Uterus (tissue), 4 donors: ENCODE measurements around the gene BEST1. TPM values are rescaled to one million over a fixed set of nuclear protein-coding genes. Genes with fewer than 3 reads are reported as not detected.

ENCODE experiments used
- DNase-seq, 2 donors: peaks; one replicate each; pipeline ENCODE4 v3.0.0-alpha.2; 2019 to 2020
- H3K27ac ChIP-seq, 2 donors: fragments of 200-600 bp; sonication (generic); 1 replicate in 1 of 2; 2 replicates in 1 of 2; pipeline ENCODE4 v1.5.1; 2016 to 2018
- H3K27me3 ChIP-seq, 2 donors: fragments of 200-600 bp; sonication (generic); one replicate each; pipeline ENCODE4 v1.5.1; 2018 to 2019; ENCODE audit warnings: control low read depth in 1 of 2
- H3K36me3 ChIP-seq, 2 donors: fragments of 200-600 bp; sonication (generic); one replicate each; pipeline ENCODE4 v1.5.1; 2019; ENCODE audit warnings: control low read depth in 1 of 2
- H3K4me1 ChIP-seq, 2 donors: fragments of 200-600 bp; sonication (generic); one replicate each; pipeline ENCODE4 v1.5.1; 2018 to 2019; ENCODE audit warnings: control low read depth in 1 of 2
- H3K4me3 ChIP-seq, 2 donors: fragments of 200-600 bp; sonication (generic); 1 replicate in 1 of 2; 2 replicates in 1 of 2; pipeline ENCODE4 v1.5.1; 2018 to 2019; ENCODE audit warnings: mild to moderate bottlenecking in 1 of 2
- H3K9me3 ChIP-seq, 2 donors: fragments of 200-600 bp; sonication (generic); one replicate each; pipeline ENCODE4 v1.5.1; 2019; ENCODE audit warnings: control low read depth in 1 of 2
- CTCF ChIP-seq, 4 experiments: fragments of 200-600 bp in 2 of 4; fragments of 450-650 bp in 2 of 4; sonication (generic) in 2 of 4; IDR thresholded peaks; one replicate each; pipeline ENCODE4 v1.5.1; 2016 to 2019; ENCODE audit warnings: antibody characterized with exemption in 4 of 4, mild to moderate bottlenecking in 2 of 4, moderate library complexity in 1 of 4
- POLR2A ChIP-seq, 2 donors: fragments of 450-650 bp; IDR thresholded peaks; one replicate each; pipeline ENCODE4 v1.6.1; 2016; ENCODE audit warnings: antibody characterized with exemption in 2 of 2, mild to moderate bottlenecking in 1 of 2, moderate library complexity in 1 of 2
- intact Hi-C: fragments of 100-400 bp; cut with DNase I; formaldehyde crosslinking; loops from one replicate; pipeline ENCODE4 v1.15.1; 2023; ENCODE audit warnings: low total_unique reads
- total RNA-seq, 4 donors: library from RNA; depleted of rRNA in 3 of 4; stranded (reverse); fragments of >200 nt in 3 of 4; gene quantifications; one replicate each; pipeline versions ENCODE4 v1.1.0 to v1.2.4, GENCODE V29; 2014 to 2023
- donor health status: DM: yes; HTN: yes; CAD: no.

The BEST1 gene
- total RNA-seq, 4 donors from 2014 or later: 3.3 to 11.1 (median 3.9) TPM

- intact Hi-C loops: loop anchor here (10.0 kb wide), 1 partner anchor 128 kb away; no protein-coding TSS in a partner anchor
- H3K27ac ChIP-seq: peak overlapping the region in 1 of 2 donors; percentile 87
- no peak for TF ChIP-seq CTCF (IDR thresholded peaks at IDR 0.05)
- no peak for TF ChIP-seq POLR2A (IDR thresholded peaks at IDR 0.05)
- peak in 1 of 2 donors; percentile 13 for DNase-seq
- H3K9me3 ChIP-seq: no peaks in the 10 kb centered on the region
- no peak overlapping the region for H3K4me3 ChIP-seq
- no peaks in the 10 kb centered on the region for H3K27me3 ChIP-seq
- H3K36me3 ChIP-seq: no peaks in the 10 kb centered on the region
- no peaks in the 10 kb centered on the region for H3K4me1 ChIP-seq
Observed at GRCh38 chr11:61957021-61957770, 7.0 kb downstream of the BEST1 start.

- H3K4me3 ChIP-seq: no peak overlapping the region
- H3K27me3 ChIP-seq: no peaks in the 10 kb centered on the region
- no peaks in the 10 kb centered on the region for H3K9me3 ChIP-seq
- no peak overlapping the region for H3K27ac ChIP-seq
- intact Hi-C loops: loop anchor here (10.0 kb wide), 1 partner anchor 126 kb away; no protein-coding TSS in a partner anchor
- TF ChIP-seq POLR2A (IDR thresholded peaks at IDR 0.05): no peak
- no peaks in the 10 kb centered on the region for H3K36me3 ChIP-seq
- DNase-seq: no peak
- H3K4me1 ChIP-seq: peaks cover 0 to 6% of the 10 kb centered on the region in 2 donors
Observed at GRCh38 chr11:61958590-61958989, 8.4 kb downstream of the BEST1 start.

- Histone ChIP-seq H3K4me1 (peaks cover 0 to 8% of the 10 kb centered on the region in 2 donors), H3K36me3 (no peaks in the 10 kb centered on the region), H3K27me3 (no peaks in the 10 kb centered on the region), H3K27ac (no peak overlapping the region), H3K4me3 (no peak overlapping the region), H3K9me3 (no peaks in the 10 kb centered on the region)
- no peak for DNase-seq
- intact Hi-C loops: loop anchor here (10.0 kb wide), 1 partner anchor 126 kb away; no protein-coding TSS in a partner anchor
- TF ChIP-seq CTCF (IDR thresholded peaks at IDR 0.05) (no peak), POLR2A (IDR thresholded peaks at IDR 0.05) (no peak)
Observed at GRCh38 chr11:61959114-61959513, 9.0 kb downstream of the BEST1 start.

- no peak overlapping the region for H3K4me3 ChIP-seq
- TF ChIP-seq POLR2A (IDR thresholded peaks at IDR 0.05) (no peak), CTCF (IDR thresholded peaks at IDR 0.05) (no peak)
- H3K9me3 ChIP-seq: no peaks in the 10 kb centered on the region
- peaks cover 0 to 8% of the 10 kb centered on the region in 2 donors for H3K4me1 ChIP-seq
- H3K27me3 ChIP-seq: no peaks in the 10 kb centered on the region
- H3K27ac ChIP-seq: no peak overlapping the region
- intact Hi-C loops: loop anchor here (10.0 kb wide), 1 partner anchor 125 kb away; no protein-coding TSS in a partner anchor
- H3K36me3 ChIP-seq: no peaks in the 10 kb centered on the region
- peak in 1 of 2 donors; percentile 12 for DNase-seq
Observed at GRCh38 chr11:61959678-61960077, 9.5 kb downstream of the BEST1 start.

GRCh38 chr11:61960532-61960931 is 10.4 kb downstream of the BEST1 start:
- Histone ChIP-seq H3K27ac (peak overlapping the region; percentile 65 to 100), H3K36me3 (no peaks in the 10 kb centered on the region), H3K4me3 (no peak overlapping the region), H3K27me3 (no peaks in the 10 kb centered on the region), H3K9me3 (no peaks in the 10 kb centered on the region), H3K4me1 (peaks cover 0 to 8% of the 10 kb centered on the region in 2 donors)
- DNase-seq: peak in 1 of 2 donors; percentile 9
- intact Hi-C loops: no loop called here
- TF ChIP-seq CTCF (IDR thresholded peaks at IDR 0.05) (no peak), POLR2A (IDR thresholded peaks at IDR 0.05) (no peak)
